HL-60/S4 treated with retinoic acid at 250 ng/mL for 4 days and 3 days (cell line): ENCODE measurements around the gene TINAGL1.
"Not testable (repeated sequence)": the region's sequence is repeated elsewhere in the genome, so short reads cannot be mapped to it uniquely, and the experiment has no call there.

Experiments
- in situ Hi-C: fragments of 300-500 bp; cut with MboI; formaldehyde crosslinking; loops from 2 replicates; pipeline ENCODE4 v1.7.0; 2022; ENCODE audit warnings: low sequenced_read_pairs

The TINAGL1 gene

GRCh38 chr1:31583082-31583994 is 7.0 kb downstream of the TINAGL1 start:
- in situ Hi-C loops = no loop called here

- in situ Hi-C loops = no loop called here
Measured at GRCh38 chr1:31583995-31584868, 7.9 kb downstream of the TINAGL1 start.

DNA sequence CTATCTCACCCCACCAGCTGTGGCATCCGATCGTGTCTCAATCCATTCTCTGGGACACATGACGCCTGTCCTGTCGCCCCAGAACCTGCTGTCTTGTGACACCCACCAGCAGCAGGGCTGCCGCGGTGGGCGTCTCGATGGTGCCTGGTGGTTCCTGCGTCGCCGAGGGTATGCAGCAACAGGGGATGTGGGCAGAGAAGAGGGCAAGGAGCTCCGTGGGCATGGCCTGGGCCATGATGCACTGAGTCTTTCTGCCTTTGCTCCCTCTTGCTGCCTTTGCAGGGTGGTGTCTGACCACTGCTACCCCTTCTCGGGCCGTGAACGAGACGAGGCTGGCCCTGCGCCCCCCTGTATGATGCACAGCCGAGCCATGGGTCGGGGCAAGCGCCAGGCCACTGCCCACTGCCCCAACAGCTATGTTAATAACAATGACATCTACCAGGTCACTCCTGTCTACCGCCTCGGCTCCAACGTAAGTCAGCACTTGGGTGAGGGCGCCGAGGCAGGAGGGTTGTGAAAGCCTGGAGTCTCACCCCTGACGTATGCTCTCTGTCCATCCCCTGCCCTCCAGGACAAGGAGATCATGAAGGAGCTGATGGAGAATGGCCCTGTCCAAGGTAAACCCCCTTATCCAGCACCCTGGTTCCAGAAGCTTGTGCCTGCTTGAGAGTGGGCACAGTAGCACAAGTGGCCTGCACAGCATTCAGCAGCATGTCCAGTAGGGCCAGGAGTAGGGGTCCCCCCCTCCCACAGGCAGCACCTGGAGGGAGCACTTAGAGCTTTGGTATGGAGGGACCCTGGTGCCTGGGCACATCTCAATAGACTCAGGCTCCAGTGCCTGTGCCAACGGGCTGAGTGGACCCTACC is 8.8 kb downstream of the TINAGL1 start:
- in situ Hi-C loops = no loop called here

- in situ Hi-C loops = no loop called here
Measured at GRCh38 chr1:31585736-31586365, 9.5 kb downstream of the TINAGL1 start.

DNA sequence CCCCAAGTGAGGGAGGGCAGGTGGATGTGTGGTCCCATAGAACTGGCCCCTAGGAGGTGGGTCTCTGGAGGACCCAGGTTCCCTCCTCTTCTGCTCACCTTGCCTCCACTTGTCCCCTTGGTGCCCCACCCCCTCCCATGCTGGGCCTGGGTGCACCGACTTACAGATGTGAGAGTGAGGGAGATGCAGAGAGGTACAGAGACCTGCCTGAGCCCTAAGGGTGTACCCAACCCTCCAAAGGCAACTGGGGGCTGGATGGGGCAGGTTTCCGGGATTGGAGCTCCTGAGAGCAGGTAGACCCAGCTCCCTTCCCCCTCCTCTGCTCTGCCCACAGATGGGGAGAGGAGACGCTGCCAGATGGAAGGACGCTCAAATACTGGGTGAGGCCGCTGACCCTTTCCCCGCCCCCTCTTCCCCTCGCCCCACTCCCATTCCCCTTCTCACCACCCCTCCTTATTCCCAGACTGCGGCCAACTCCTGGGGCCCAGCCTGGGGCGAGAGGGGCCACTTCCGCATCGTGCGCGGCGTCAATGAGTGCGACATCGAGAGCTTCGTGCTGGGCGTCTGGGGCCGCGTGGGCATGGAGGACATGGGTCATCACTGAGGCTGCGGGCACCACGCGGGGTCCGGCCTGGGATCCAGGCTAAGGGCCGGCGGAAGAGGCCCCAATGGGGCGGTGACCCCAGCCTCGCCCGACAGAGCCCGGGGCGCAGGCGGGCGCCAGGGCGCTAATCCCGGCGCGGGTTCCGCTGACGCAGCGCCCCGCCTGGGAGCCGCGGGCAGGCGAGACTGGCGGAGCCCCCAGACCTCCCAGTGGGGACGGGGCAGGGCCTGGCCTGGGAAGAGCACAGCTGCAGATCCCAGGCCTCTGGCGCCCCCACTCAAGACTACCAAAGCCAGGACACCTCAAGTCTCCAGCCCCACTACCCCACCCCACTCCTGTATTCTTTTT is 10.3 kb downstream of the TINAGL1 start:
- in situ Hi-C loops = no loop called here

GRCh38 chr1:31587328-31587699 is 11.0 kb downstream of the TINAGL1 start:
- in situ Hi-C loops = not testable (repeated sequence)

- in situ Hi-C loops = no loop called here
Measured at GRCh38 chr1:31587720-31588423, 11.6 kb downstream of the TINAGL1 start.

DNA sequence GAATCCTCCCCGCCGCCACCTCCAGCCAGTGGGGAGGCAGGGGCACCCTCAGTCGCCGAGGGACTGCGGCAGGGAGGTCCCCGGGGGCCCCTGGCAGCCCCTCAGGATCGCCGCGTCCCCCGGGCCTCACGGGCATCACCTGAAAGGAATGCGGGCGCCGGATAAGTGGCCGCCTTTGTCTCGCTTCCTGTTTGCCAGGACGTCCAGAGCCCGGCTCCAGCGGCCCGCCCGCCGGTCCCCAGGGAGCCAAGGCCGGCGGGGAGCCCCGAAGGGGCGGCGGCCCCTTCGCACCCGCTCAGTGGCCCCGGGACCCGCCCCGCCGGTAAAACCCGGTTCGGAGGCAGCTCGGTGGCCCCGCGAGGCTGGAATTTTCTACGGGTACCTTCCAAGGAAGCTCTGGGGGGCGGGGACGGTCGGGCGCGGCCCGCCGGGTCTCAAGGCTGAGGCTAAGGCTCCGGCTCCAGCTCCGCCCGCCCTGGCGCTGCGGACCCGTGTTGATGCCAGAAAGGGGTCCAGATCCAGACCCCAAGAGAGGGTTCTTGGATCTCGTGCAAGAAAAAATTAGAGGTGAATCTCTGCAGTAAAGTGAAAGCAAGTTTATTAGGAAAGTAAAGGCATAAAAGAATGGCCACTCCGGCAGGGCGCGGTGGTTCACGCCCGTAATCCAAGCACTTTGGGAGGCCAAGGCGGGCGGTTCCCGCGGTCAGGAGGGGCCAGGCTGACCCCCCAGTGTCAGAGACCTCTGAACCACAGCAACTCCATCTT is 12.6 kb downstream of the TINAGL1 start:
- in situ Hi-C loops = no loop called here

- in situ Hi-C loops = no loop called here
Measured at GRCh38 chr1:31591425-31592093, 15.2 kb downstream of the TINAGL1 start.

DNA sequence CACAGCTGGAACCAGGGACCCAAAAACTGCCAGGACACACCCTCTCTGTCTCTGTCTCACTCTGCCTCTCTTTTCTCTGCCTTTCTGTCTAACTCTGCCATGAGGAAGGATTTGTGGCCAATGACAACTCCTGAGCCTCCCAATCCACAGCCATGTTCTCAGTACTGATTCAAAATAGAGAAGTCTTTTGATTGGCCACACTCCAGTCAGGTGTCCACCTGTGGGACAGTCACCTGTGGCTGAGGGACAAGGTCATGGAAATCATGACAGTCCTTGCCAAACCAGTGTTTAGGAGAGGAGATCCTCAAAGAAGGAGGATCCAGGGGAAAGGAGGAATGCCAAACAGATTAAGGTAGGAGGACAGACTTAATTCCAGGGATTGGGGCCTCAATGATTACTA is 15.8 kb downstream of the TINAGL1 start:
- in situ Hi-C loops = no loop called here

- in situ Hi-C loops = no loop called here
Measured at GRCh38 chr1:31593136-31593665, 16.9 kb downstream of the TINAGL1 start.

DNA sequence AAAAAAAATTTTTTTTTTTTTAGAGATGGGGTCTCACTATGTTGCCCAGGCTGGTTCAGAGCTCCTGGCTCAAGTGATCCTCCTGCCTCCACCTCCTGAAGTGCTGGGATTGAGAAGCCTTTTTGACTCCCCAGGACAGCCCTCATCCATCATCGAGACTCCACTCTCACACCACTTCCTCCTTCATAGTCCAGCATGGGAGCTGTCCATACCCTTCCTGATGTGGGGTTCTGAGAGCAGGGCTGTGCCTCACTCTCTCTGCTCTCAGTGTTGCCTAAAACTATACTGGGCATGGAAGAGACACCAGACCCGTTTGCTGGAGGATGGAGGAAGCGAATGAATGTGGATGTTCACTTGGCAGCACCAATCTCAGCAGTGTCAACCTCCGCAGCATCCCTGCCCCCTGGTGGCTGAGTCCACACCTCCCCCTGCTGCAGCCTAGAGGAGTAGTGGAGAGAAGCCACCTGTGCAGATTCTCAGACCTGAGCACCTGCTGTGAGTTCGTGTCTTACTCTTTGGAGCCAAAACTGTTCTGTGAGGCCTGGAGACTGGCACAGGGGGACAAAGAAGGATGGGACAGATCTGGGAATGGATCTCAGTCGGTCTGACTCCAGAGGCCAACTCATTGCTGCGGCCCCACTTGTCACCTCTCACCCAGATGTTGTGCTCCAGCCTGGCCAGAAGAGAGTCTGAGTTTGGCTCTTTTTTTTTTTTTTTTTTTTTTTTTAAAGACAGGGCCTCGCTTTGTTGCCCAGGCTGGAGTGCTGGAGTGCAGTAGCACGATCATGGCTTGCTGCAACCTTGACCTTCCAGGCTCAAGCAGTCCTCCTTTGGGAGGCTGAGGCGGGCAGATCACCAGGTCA is 17.7 kb downstream of the TINAGL1 start:
- in situ Hi-C loops = no loop called here

GRCh38 chr1:31595836-31596736 is 19.8 kb downstream of the TINAGL1 start:
- in situ Hi-C loops = no loop called here

- in situ Hi-C loops = no loop called here
Measured at GRCh38 chr1:31596737-31597097, 20.4 kb downstream of the TINAGL1 start.

DNA sequence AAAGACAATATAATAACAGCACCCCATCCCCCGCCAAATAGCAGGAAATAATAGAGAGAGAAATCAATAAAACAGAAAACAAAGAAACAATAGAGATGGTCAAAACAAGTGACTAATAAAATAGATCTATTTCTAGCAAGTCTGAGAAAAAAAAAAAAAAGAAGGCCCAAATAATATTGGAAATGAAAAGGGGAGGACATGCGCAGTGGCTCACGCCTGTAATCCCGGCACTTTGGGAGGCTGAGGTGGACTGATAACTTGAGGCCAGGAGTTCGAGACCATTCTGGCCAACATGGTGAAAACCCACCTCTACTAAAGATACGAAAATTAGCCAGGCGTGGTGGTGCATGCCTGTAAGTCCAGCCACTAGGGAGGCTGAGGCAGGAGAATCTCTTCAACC is 22.7 kb downstream of the TINAGL1 start:
- in situ Hi-C loops = no loop called here
